OCI-LY3 (cell line): ENCODE measurements around the gene SNTG2.

ENCODE experiments used
- EZH2phosphoT487 ChIP-seq: fragments of 200-600 bp; shearing (Covaris generic); IDR thresholded peaks from 2 replicates; pipeline ENCODE4 v1.6.1; 2018; ENCODE audit warnings: antibody characterized with exemption, mixed run types, low read depth
- TF ChIP-seq, protein P1 (sequence below): fragments of 200-600, 300-600 bp; sonication (generic); IDR thresholded peaks from 2 replicates; pipeline ENCODE4 v1.5.1; 2014; ENCODE audit warnings: antibody characterized with exemption, low read length, low read depth

DNA sequence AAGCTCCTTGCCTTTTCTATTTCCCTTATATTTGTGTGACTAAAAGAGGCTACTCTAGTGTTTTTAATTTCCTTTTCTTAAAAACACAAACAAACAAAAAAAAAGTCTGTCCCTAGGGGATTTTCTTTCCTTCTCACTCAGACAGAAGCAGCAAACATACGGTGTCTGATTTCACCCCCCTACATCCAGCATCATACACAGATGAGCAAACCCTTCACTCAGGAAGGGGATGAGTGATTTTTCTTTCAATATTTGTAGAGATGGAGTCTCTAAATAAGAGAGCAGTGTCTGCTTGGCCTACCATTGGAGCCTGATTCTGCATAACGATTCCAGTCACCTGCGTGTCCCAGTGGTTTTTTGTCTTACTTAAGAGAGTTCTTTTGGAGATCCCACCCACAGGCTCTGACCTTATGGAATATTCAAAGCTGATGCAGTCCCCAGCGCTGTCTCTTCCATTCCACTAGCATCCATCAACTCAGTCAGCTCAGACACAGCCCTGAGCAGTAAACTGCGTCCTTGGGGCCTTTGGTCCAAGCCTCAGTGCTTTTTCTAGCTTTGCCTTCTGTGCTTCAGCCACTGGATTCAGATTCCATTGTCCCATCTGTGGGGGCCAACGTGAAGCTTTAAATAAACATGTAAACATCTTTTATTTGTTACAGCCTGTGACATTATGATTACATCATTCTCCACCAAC lies 410.1 kb downstream of the SNTG2 start:
- TF ChIP-seq, protein P1, sequence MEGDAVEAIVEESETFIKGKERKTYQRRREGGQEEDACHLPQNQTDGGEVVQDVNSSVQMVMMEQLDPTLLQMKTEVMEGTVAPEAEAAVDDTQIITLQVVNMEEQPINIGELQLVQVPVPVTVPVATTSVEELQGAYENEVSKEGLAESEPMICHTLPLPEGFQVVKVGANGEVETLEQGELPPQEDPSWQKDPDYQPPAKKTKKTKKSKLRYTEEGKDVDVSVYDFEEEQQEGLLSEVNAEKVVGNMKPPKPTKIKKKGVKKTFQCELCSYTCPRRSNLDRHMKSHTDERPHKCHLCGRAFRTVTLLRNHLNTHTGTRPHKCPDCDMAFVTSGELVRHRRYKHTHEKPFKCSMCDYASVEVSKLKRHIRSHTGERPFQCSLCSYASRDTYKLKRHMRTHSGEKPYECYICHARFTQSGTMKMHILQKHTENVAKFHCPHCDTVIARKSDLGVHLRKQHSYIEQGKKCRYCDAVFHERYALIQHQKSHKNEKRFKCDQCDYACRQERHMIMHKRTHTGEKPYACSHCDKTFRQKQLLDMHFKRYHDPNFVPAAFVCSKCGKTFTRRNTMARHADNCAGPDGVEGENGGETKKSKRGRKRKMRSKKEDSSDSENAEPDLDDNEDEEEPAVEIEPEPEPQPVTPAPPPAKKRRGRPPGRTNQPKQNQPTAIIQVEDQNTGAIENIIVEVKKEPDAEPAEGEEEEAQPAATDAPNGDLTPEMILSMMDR, result no peak
- TF ChIP-seq EZH2phosphoT487, result no peak
